HFFc6 (cell line): ENCODE measurements around the gene ACTG1. TPM values are rescaled to one million over a fixed set of nuclear protein-coding genes. Genes with fewer than 3 reads are reported as not detected.

Experiments
- DNase-seq: peaks from one replicate; pipeline ENCODE4 v3.0.0-alpha.2; 2018
- H3K27ac Mint-ChIP-seq: 2 replicates; pipeline ENCODE4 v1.8.0; 2020; ENCODE audit warnings: mild to moderate bottlenecking, mixed read lengths
- H3K27me3 Mint-ChIP-seq: 2 replicates; pipeline ENCODE4 v1.8.0; 2021; ENCODE audit warnings: mild to moderate bottlenecking, moderate library complexity, mixed read lengths; ENCODE audit not compliant: insufficient read depth
- H3K36me3 Mint-ChIP-seq: 2 replicates; pipeline ENCODE4 v1.8.0; 2021; ENCODE audit warnings: low read depth, mixed read lengths
- H3K4me1 Mint-ChIP-seq: 2 replicates; pipeline ENCODE4 v1.8.0; 2020; ENCODE audit warnings: low read depth, mixed read lengths
- H3K4me3 Mint-ChIP-seq: 2 replicates; pipeline ENCODE4 v1.8.0; 2020; ENCODE audit warnings: mild to moderate bottlenecking, moderate library complexity, mixed read lengths
- H3K9me3 Mint-ChIP-seq: 2 replicates; pipeline ENCODE4 v1.8.0; 2020; ENCODE audit warnings: mild to moderate bottlenecking, mixed read lengths
- CTCF ChIP-seq: fragments of 200-600 bp; sonication (generic); IDR thresholded peaks from 2 replicates; pipeline ENCODE4 v1.5.0; 2021; ENCODE audit warnings: antibody characterized with exemption, mild to moderate bottlenecking
- long read RNA-seq: library from polyadenylated mRNA; unstranded; transcript quantifications from one replicate; pipeline ENCODE4 v2.0.0, GENCODE V29; 2019
- total RNA-seq, 6 experiments: library from RNA; stranded (reverse); fragmentation: NEBNext Ultra II Directional; extraction: Animal tissue kit (Norgen Biotek cat#: 25700); gene quantifications; 2 replicates in 1 of 6; 3 replicates in 5 of 6; pipeline ENCODE4 v1.2.3, GENCODE V29; 2021

The ACTG1 gene
- total RNA-seq, result over 10,000 TPM in 3 of 6 experiments, 1,000 to 10,000 TPM in 3; 7,891 to 11,135 (median 9,908) TPM
- long read RNA-seq, transcript ACTG1-212 (4 exons, 1,698 nt), result minor isoform, 118 of 5,085 reads
- long read RNA-seq, transcript ACTG1-207 (3 exons, 1,678 nt), result minor isoform, 122 of 5,085 reads
- long read RNA-seq, transcript ACTG1-210 (5 exons, 2,256 nt), result minor isoform, 96 of 5,085 reads
- long read RNA-seq, transcript ACTG1-206 (6 exons, 1,919 nt), result major isoform, 4,394 of 5,085 reads
- long read RNA-seq, partial matches to known transcripts, result 61 of 5,085 reads
- long read RNA-seq, other reads (novel, unspliced or antisense), result 170 of 5,085 reads

GRCh38 chr17:81512562-81513371 is at the start of gene ACTG1:
Gene ACTG1, minus strand, starts transcription at chr17:81512799. Its CDS starts 445 bp downstream, at chr17:81512354.
- DNase-seq, result peak; percentile 94
- Mint-ChIP-seq H3K9me3 (peaks cover 31% of the 10 kb centered on the region), H3K36me3 (peaks cover 45% of the 10 kb centered on the region), H3K4me1 (peaks cover 23% of the 10 kb centered on the region), H3K27ac (peak within 1 kb of the TSS; percentile 96), H3K4me3 (peak within 1 kb of the TSS; percentile 99), H3K27me3 (peaks cover 34% of the 10 kb centered on the region)
- TF ChIP-seq CTCF, result no peak

- peaks cover 43% of the 10 kb centered on the region for H3K36me3 Mint-ChIP-seq
- no peaks in the 10 kb centered on the region for H3K9me3 Mint-ChIP-seq
- H3K27me3 Mint-ChIP-seq, result no peaks in the 10 kb centered on the region; the same call in 1 of the 2 replicates
- peak; percentile 48 for DNase-seq
- H3K4me1 Mint-ChIP-seq, result peaks cover 52% of the 10 kb centered on the region
- H3K27ac Mint-ChIP-seq, result peak overlapping the region; percentile 79
- peak overlapping the region; percentile 27 for H3K4me3 Mint-ChIP-seq
- TF ChIP-seq CTCF, result no peak
Observed at GRCh38 chr17:81561494-81561885, 48.9 kb upstream of the ACTG1 start.

GRCh38 chr17:81558941-81559806 is 46.6 kb upstream of the ACTG1 start:
- Mint-ChIP-seq H3K9me3 (no peaks in the 10 kb centered on the region), H3K4me3 (no peak overlapping the region), H3K36me3 (peaks cover 42% of the 10 kb centered on the region), H3K4me1 (peaks cover 52% of the 10 kb centered on the region), H3K27me3 (no peaks in the 10 kb centered on the region; the same call in 1 of the 2 replicates), H3K27ac (no peak overlapping the region)
- peak; percentile 59 for TF ChIP-seq CTCF
- no peak for DNase-seq

- Mint-ChIP-seq H3K27me3 (peaks cover 8% of the 10 kb centered on the region), H3K4me3 (no peak overlapping the region), H3K27ac (0 out of 2 replicates have a peak overlapping the region, but pooled peaks have one; percentile 7), H3K36me3 (peaks cover 47% of the 10 kb centered on the region), H3K4me1 (peaks cover 63% of the 10 kb centered on the region), H3K9me3 (no peaks in the 10 kb centered on the region)
- TF ChIP-seq CTCF, result peak; percentile 5; the same call in 1 of the 2 replicates
- DNase-seq, result no peak
Observed at GRCh38 chr17:81558115-81558468, 45.5 kb upstream of the ACTG1 start.
